GM18867 (cell line): ENCODE results near the gene SNX13.
"Not testable (repeated sequence)": the region's sequence is repeated elsewhere in the genome, so short reads cannot be mapped to it uniquely, and the experiment has no call there.

Experiments used
- ATAC-seq: cut with Tn5 transposase; IDR thresholded peaks from one replicate; pipeline ENCODE4 v1.9.1; 2021; ENCODE audit warnings: mild to moderate bottlenecking, moderate library complexity; ENCODE audit not compliant: unreplicated experiment

SNX13 gene

DNA sequence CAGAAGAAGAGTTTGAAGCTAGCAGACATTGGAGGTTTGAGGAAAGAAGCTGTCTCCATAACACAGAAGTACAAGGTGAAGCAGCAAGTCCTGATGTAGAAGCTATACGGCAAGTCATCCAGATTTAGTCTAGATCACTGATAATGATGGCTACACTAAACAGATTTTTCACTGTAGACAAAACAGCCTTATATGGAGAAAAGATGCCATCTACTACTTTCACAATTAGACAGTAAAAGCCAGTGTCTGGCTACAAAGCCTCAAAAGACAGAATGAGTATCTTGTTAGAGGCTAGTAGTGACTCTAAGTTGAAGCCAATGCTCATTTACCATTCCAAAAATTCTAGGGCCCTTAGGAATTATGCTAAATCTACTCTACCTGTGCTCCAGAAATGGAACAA, 85.1 kb downstream of the SNX13 start:
- ATAC-seq: no peak

DNA sequence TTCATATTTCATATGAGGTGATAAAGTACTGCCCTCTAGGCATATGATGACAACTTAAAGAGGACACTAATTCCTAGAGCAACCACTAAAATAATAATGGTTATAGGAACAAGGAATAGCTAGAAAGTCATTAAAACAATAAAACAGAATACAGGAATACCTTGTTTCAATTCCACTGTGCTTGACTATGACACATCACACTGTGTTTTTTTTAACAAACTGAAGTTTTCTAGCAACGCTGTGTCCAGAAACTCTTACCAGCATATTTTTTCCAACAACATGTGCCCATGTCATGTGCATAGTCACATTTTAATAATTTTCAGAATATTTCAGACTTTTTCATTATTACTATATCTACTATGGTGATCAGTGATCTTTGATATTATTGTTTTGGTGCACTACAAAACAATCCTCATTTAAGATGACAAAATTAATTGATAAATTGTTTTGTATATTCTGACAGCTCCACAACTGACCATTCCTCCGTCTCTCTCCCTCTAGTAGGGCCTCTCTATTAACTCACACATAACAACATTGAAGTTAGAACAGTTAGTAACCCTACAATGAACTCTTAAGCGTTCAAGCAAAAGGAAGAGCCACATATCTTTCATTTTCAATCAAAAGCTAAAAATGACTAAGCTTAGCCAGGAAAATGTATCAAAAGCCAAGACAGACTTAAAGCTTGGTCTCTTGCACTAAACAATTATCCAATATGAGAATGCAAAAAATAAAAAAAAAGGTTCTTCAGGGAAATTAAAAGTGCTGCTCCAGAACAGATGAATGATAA, 85.8 kb downstream of the SNX13 start:
- ATAC-seq: peak; percentile 47

- no peak for ATAC-seq
Measured at GRCh38 chr7:17852361-17852760, 87.9 kb downstream of the SNX13 start.

- ATAC-seq: no peak
Measured at GRCh38 chr7:17849504-17849903, 90.8 kb downstream of the SNX13 start.

- no peak for ATAC-seq
Measured at GRCh38 chr7:17848516-17848915, 91.8 kb downstream of the SNX13 start.

GRCh38 chr7:17846935-17847334, 93.4 kb downstream of the SNX13 start:
- no peak for ATAC-seq

DNA sequence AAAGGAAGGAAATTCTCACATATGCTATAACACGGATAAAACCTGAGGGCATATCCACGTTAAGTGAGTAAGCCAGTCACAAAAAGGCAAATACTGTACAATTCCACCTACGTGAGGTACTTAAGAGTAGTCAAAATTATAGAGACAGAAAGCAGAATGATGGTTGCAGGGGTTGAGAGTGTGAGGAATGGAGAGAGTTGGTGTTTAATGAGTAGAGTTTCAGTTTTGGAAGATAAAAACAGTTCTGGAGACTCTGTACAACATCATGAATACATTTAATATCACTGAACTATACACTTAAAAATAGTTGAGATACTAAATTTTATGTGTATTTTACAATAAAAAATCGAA, 95.1 kb downstream of the SNX13 start:
- no peak for ATAC-seq

- ATAC-seq: no peak
Measured at GRCh38 chr7:17844514-17845196, 95.6 kb downstream of the SNX13 start.

DNA sequence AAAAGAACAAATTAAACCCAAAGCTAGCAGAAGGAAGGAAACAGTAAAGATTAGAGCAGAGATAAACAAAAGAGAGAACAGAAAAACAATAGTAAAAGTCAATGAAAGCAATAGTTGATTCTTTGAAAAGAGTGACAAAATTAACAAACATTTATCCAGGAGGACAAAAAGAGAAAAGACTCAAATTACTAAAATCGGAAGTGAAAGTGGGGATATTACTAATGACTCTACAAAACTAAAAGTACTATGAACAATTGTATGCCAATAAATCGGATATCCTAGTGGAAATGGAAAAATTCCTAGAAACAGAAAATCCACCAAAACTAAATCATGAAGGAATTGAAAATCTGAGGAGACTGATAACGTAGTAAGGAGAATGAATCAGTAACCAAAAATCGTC, 96.3 kb downstream of the SNX13 start:
- no peak for ATAC-seq

- ATAC-seq: no peak
Measured at GRCh38 chr7:17843041-17843440, 97.3 kb downstream of the SNX13 start.

- ATAC-seq: no peak
Measured at GRCh38 chr7:17832820-17833355, 107.4 kb downstream of the SNX13 start.

- no peak for ATAC-seq
Measured at GRCh38 chr7:17832242-17832641, 108.1 kb downstream of the SNX13 start.

- ATAC-seq: no peak
Measured at GRCh38 chr7:17830206-17830605, 110.1 kb downstream of the SNX13 start.

DNA sequence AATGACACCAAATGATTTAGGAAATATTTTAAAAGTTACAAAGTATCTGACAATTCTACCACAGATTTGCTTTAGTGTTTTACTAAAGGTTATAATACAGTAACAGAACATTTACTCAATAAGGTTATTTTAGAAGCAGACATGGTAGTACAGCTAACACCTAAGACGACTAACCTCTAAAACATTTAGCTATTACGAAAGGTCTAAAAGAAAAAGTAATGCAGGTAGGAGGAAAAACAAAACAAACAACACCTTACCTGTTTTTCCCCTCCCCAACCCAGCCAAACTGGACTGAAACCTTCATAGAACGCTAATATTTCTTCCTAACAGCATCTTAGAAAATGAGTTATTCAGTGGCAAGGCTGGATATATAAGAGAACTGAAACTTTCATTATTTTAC, 111.3 kb downstream of the SNX13 start:
- ATAC-seq: no peak

GRCh38 chr7:17822547-17823173, 117.6 kb downstream of the SNX13 start:
- ATAC-seq: no peak

GRCh38 chr7:17816903-17817302, 123.4 kb downstream of the SNX13 start:
- ATAC-seq: no peak

DNA sequence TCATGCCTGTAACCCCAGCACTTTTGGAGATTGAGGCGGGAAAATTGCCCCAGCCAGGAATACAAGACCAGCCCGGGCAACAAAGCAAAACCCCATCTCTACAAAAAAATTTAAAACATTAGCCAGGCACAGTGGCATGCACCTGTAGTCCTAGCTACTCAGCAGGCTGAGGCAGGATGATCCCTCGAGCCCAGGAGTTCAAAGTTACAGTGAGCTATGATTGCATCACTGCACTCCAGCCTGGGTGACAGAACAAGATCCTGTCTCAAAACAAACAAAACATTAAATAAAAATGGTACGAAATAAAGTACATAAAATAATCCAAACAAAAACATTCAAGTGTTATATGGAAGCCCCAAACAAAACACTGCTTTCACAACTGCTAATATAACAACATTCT, 125.0 kb downstream of the SNX13 start:
- ATAC-seq: no peak

GRCh38 chr7:17814058-17814457, 126.2 kb downstream of the SNX13 start:
- no peak for ATAC-seq

GRCh38 chr7:17809215-17809614, 131.1 kb downstream of the SNX13 start:
- not testable (repeated sequence) for ATAC-seq

GRCh38 chr7:17807242-17807641, 133.1 kb downstream of the SNX13 start:
- ATAC-seq: no peak

- ATAC-seq: no peak
Measured at GRCh38 chr7:17806631-17807030, 133.7 kb downstream of the SNX13 start.

DNA sequence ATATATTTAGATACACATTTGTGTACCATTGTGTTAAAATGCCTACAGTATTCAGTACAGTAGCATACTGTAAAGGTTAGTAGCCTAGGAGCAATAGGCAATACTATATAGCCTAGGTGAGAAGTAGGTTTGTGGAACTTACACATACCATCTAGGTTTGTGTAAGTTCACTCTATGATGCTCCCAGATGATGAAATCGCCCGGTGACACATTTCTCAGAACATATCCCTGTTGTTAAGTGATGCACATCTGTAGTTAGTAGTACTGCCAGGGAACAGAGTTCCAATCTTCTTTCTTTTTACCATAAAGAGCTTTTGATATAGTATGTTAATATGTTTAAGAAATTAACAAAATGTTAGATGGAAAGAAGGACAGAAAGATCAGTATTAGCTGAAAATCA, 138.2 kb downstream of the SNX13 start:
- no peak for ATAC-seq
